Measurements from ENCODE around the gene DGUOK.
A peak's percentile ranks its signal among the peaks of the same experiment; 100 is the strongest.

The DGUOK gene

GRCh38 chr2:73947412-73948018, 20.8 kb downstream of the DGUOK start:
- DNase-seq (ENCODE audit: low read depth) = no peak

DNA sequence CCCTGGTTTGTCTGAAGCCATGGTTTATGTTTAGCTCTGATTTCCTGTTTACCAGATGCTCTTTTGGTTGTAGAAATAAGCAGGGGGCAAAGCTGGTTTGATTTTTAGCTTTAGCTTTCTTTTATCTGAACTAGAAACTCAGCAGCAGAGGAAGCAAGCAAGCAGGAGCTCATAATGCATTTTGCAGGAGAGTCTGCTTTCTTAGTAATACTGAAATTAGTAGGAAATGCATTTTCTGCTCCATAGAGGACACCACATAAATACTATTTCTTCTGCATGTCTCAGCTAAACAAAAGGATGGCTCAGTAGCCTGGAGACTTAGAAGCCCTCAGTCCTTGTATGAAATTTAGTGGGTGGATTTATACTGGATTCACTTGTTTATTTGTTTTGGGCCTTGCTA, 23.1 kb downstream of the DGUOK start:
- no peak for DNase-seq (ENCODE audit: low read depth)

DNA sequence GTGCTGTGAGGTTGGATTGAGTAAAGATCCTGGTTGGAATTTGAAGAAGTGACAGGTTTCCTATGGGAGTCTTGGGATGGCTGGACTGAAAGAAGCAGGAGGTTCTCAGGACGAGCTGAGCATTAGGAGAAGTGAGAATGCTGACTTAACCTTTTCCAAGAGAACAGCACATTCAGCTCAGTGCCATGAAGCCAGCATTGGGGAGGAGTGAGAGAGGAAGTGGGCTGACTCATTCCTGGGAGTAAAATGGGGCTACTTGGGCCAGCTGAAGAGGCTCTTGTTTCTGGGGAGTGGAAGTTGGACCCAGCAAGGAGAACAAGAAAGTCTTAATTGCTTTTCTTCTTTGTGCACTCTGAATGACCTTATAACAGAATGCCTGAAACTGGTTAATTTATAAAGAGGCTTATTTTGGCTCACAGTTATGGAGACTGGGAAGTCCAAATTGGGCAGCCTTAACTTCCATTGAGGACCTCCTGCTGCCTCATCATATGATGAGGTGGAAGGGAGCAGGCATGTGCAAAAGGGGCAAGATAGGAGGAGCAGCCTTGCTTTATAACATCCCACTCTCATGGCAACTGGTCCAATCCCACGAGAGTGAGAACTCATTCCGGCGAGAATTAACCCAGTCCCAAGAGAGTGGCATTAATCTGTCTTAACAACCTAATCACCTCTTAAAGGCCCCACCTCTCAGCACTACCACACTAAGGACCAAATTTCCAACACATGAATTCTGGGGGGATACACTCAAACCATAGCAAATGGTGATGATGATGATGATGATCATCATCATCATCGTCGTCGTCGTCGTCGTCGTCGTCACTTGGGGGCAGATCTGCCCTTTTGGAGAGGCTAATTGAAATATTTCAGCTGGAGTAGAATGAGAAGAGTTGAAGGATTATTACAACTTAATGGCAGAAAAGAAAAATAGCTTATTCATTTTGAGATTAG, 26.1 kb downstream of the DGUOK start:
- DNase-seq (ENCODE audit: low read depth) = peak; percentile 36

DNA sequence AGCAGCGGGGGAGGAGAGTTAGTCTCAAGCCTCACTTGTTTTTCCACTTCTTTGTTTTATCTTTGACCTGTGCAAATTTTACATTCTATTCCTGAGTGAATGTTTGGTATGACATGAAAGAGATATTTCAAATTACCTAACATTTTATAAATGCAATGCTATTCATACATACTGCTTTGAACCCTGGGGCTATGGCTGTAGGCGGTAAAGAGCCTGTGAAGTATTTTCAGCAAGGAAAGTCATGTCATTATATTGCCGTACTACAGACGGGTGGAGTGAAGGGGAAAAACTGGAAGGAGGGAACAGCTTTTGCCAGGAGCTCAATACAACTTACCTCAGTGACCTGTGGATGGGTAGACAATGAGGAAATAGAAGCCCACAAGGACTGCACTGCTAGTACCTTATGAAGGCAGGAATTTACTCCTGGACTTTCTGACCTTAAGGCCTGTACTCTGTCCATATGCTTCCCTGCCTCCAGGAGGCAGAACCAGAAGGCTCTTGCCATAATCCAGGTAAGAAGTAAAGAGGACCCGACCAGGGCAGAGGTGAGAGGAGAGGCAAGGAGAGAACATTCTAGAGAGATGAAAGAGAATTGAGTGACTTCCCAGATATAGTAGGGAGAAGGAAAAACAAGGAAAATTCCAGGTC, 29.7 kb downstream of the DGUOK start:
- no peak for DNase-seq (ENCODE audit: low read depth)

DNA sequence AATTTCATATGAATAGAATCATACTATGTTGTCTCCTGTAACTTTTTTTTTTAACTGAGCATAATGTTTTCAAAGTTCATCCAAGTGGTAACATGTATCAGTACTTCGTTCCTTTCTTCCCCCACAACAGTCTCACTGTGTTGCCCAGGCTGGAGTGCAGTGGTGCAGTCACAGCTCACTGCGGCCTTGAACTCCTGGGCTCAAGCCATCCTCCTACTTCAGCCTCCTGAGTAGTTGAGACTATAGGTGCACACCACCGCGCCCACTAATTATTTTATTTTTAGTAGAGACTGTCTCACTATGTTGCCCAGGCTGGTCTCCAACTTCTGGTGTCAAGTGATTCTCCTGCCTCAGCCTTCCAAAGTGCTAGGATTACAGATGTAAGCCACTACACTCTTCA, 34.6 kb downstream of the DGUOK start:
- DNase-seq (ENCODE audit: low read depth) = no peak

- no peak for DNase-seq (ENCODE audit: low read depth)
These were observed 35.3 kb downstream of the DGUOK start for GRCh38 chr2:73961823-73962615.

GRCh38 chr2:73962798-73963197, 36.1 kb downstream of the DGUOK start:
- no peak for DNase-seq (ENCODE audit: low read depth)

GRCh38 chr2:73963385-73964120, 36.9 kb downstream of the DGUOK start:
- no peak for DNase-seq (ENCODE audit: low read depth)

GRCh38 chr2:73964223-73964622, 37.5 kb downstream of the DGUOK start:
- no peak for DNase-seq (ENCODE audit: low read depth)

- DNase-seq (ENCODE audit: low read depth) = no peak
These were observed 38.4 kb downstream of the DGUOK start for GRCh38 chr2:73965053-73965452.

- no peak for DNase-seq (ENCODE audit: low read depth)
These were observed 41.8 kb downstream of the DGUOK start for GRCh38 chr2:73968357-73968937.

GRCh38 chr2:73969356-73969755, 42.7 kb downstream of the DGUOK start:
- peak; percentile 26 for DNase-seq (ENCODE audit: low read depth)

DNA sequence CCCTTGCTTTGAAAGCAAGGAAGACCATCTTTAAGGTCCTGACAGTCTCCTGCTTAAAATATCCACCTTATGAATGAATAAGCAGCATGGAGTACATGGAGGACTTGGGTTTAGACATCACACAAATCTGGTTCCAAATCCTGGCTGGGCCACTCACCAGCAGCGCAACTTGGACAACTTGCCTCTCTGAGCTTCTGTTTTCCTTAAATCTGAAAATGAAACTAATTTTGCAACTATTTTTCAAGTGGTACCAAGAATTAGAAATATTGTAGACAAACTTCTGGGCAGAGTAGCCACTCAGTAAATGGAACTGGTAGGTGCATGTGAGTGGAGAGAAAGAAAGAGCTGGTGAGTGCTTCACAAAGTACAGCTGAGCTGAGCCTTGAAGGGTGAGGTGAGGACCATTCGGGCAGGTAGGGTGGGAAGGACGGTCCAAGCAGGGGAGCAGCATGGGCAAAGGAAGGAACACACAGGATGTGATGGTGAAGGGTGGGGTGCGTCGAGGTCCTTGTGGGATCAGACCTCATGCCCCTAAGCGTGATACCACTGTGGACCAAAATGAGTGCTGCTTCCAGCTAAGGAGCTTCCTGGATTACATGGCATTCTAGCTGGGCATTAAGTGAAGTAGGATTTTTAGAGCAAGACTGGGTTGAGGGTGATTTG, 43.6 kb downstream of the DGUOK start:
- no peak for DNase-seq (ENCODE audit: low read depth)

DNA sequence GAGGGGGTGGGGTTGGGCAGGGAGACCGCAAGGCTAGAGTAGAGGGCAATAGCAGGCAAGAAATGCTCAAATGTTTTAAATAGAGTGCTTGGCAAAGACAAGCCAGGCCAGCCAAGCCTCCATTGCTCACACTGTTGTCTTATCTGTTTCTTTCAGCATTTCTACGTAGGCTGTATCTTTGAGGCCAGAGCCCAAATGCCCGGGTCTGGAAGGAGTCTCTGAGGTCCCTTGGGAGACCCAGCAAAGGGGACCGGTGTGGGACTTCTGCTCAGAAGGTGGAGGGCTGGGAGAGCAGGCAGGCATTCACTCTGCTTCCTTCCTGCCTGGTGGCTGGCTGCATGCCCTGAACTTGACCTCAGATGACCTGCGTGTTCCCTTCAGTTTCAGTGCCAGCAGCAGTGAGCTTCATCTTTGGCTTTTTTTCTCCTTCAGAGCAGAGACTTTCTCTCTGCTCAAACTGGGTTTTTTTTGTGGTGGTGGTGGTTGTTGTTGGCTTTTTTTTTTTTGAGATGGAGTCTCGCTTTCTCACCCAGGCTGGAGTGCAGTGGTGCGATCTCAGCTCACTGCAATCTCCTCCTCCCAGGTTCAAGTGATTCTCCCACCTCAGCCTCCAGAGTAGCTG, 44.3 kb downstream of the DGUOK start:
- DNase-seq (ENCODE audit: low read depth) = peak; percentile 25

- peak; percentile 60 for DNase-seq (ENCODE audit: low read depth)
These were observed 45.0 kb downstream of the DGUOK start for GRCh38 chr2:73971722-73972121.

DNA sequence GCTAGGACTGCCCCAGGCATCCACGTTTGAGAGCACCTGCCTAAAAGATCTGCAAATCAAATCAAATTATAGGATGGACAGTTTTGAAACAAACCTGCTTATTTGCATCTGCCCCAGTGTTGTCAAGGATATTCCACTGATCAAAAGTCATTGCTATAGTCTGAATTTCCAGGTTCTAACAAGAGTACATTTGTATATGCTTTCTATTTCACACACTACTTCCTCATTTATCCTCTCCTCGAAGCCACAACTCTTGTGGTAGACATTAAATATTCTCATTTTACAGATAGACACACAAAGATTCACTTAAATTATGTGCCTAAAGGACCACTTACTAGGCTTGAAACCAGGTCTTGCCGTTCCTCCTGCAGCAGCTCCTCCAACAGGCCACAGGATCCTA, 46.2 kb downstream of the DGUOK start:
- no peak for DNase-seq (ENCODE audit: low read depth)

DNA sequence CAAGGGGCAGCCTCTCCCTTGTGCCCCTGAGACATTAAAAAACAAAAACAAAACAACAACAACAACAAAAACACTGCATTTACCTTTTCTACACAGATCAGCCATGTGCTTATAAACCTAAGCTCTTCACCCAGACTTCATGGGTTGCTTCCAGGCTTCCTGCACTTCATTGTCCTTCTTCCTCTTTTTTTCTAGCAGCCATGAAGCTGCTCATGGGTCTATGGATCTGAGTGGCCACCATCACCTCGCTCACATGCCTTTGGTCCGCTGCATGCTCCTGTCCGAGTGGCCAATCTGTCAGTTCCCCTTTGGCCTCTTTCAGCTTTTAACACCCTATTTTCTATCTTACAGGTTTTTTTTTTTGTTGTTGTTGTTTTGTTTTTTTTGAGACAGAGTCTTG, 49.1 kb downstream of the DGUOK start:
- DNase-seq (ENCODE audit: low read depth) = no peak

DNA sequence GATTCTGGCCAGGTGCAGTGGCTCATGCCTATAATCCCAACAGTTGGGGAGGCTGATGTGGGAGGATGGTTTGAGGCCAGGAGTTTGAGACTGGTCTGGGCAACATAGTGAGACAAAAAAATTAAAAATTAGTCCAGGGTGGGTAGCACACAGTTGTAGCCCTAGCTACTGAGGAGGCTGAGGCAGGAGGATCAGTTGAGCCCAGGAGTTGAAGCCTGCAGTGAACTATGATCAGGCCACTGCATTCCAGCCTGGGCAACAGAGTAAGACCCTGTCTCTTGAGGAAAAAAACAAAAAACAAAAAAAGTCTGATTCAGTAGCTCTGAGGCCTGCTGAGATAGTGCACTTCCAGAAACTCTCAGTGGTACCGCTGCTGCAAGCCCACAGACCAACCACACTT, 50.1 kb downstream of the DGUOK start:
- DNase-seq (ENCODE audit: low read depth) = no peak

GRCh38 chr2:73977466-73977865, 50.8 kb downstream of the DGUOK start:
- DNase-seq (ENCODE audit: low read depth) = no peak

DNA sequence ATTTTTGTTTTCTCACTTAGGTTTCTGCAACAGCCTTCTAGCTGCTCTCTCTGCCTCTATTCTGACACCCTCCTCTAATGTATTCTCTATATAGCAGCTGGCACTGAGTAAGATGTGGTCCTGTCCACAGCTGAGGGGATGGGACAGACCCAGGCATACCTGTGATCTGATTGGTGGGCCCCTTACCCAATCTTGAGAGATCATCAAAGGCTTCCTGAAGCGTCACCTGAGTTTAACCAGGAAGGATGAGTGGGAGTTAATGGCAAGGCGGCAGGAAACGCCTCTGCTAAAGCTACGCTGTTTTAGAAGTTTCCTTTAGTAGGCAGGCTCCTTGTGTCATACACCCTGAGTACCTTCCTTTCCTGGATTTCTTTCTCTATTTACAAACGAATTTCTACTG, 52.3 kb downstream of the DGUOK start:
- DNase-seq (ENCODE audit: low read depth) = no peak
